WTC11 (cell line): ENCODE results near the gene GRAP2. TPM values are rescaled to one million over a fixed set of nuclear protein-coding genes. Genes with fewer than 3 reads are reported as not detected.

Experiments
- ATAC-seq: fragments of 200-7000 bp; cut with Tn5 transposase; 2 replicates; pipeline ENCODE4 v1.10.0; 2021; ENCODE audit warnings: mild to moderate bottlenecking, moderate library complexity
- CTCF ChIA-PET: fragments of 300-600 bp; sonication (Branson Sonifier 250); formaldehyde crosslinking; loops from one replicate; lab custom pipeline; 2021; ENCODE audit warnings: antibody characterized with exemption; lab: Charles Lee
- POLR2A ChIA-PET: fragments of 350-600 bp; sonication (Branson Sonifier 250); formaldehyde crosslinking; loops from one replicate; lab custom pipeline; 2021; ENCODE audit warnings: antibody characterized with exemption; lab: Charles Lee
- DNase-seq: peaks from one replicate; pipeline ENCODE4 v3.0.0; 2021; ENCODE audit warnings: low spot score
- H3K27ac Mint-ChIP-seq: 2 replicates; pipeline ENCODE4 v1.8.0; 2021; ENCODE audit warnings: mixed read lengths
- H3K27me3 Mint-ChIP-seq: 2 replicates; pipeline ENCODE4 v1.8.0; 2021; ENCODE audit warnings: low read depth, mild to moderate bottlenecking, moderate library complexity, mixed read lengths
- H3K36me3 Mint-ChIP-seq: 2 replicates; pipeline ENCODE4 v1.8.0; 2021; ENCODE audit warnings: mixed read lengths
- H3K4me1 Mint-ChIP-seq: 2 replicates; pipeline ENCODE4 v1.8.0; 2022; ENCODE audit warnings: mixed read lengths
- H3K4me3 Mint-ChIP-seq: 2 replicates; pipeline ENCODE4 v1.8.0; 2021; ENCODE audit warnings: mild to moderate bottlenecking, moderate library complexity, mixed read lengths
- H3K9me3 Mint-ChIP-seq: 2 replicates; pipeline ENCODE4 v1.8.0; 2021; ENCODE audit warnings: mixed read lengths
- CBFB ChIP-seq: sonication (generic); formaldehyde crosslinking; IDR thresholded peaks from 2 replicates; pipeline ENCODE4 v1.8.1; 2022; ENCODE audit warnings: mild to moderate bottlenecking, low read depth, missing genetic modification reagents
- CREB1 ChIP-seq: sonication (generic); formaldehyde crosslinking; IDR thresholded peaks from 2 replicates; pipeline ENCODE4 v1.8.0; 2023; ENCODE audit warnings: mild to moderate bottlenecking, missing genetic modification reagents
- E2F4 ChIP-seq: sonication (generic); formaldehyde crosslinking; IDR thresholded peaks from 2 replicates; pipeline ENCODE4 v1.8.1; 2022; ENCODE audit warnings: low read depth, mild to moderate bottlenecking, moderate library complexity, missing genetic modification reagents, borderline replicate concordance
- ELF4 ChIP-seq: sonication (generic); formaldehyde crosslinking; IDR thresholded peaks from 2 replicates; pipeline ENCODE4 v1.8.1; 2022; ENCODE audit warnings: low read depth, mild to moderate bottlenecking, moderate library complexity, missing genetic modification reagents
- FOXJ3 ChIP-seq: sonication (generic); formaldehyde crosslinking; IDR thresholded peaks from 2 replicates; pipeline ENCODE4 v1.9.0; 2021; ENCODE audit warnings: missing genetic modification reagents, mild to moderate bottlenecking, borderline replicate concordance
- GABPB1 ChIP-seq: sonication (generic); formaldehyde crosslinking; IDR thresholded peaks from 2 replicates; pipeline ENCODE4 v1.8.1; 2023; ENCODE audit warnings: mild to moderate bottlenecking, missing genetic modification reagents
- IRF2 ChIP-seq: sonication (generic); formaldehyde crosslinking; IDR thresholded peaks from 2 replicates; pipeline ENCODE4 v1.8.0; 2022; ENCODE audit warnings: low read depth, missing genetic modification reagents, borderline replicate concordance
- NFE2L1 ChIP-seq: sonication (generic); formaldehyde crosslinking; IDR thresholded peaks from 2 replicates; pipeline ENCODE4 v1.8.1; 2023; ENCODE audit warnings: missing genetic modification reagents
- PRRX2 ChIP-seq: fragments of 250-450 bp; sonication (Bioruptor Pico); IDR thresholded peaks from 2 replicates; pipeline ENCODE4 v1.8.0; 2021; ENCODE audit warnings: mild to moderate bottlenecking
- RORB ChIP-seq: fragments of 250-450 bp; sonication (Bioruptor Pico); IDR thresholded peaks from 2 replicates; pipeline ENCODE4 v1.9.0; 2021; ENCODE audit warnings: mild to moderate bottlenecking
- TEAD1 ChIP-seq: sonication (generic); formaldehyde crosslinking; IDR thresholded peaks from 2 replicates; pipeline ENCODE4 v1.8.0; 2022; ENCODE audit warnings: mild to moderate bottlenecking, missing genetic modification reagents
- TEAD4 ChIP-seq: sonication (generic); formaldehyde crosslinking; IDR thresholded peaks from 2 replicates; pipeline ENCODE4 v1.8.0; 2022; ENCODE audit warnings: mild to moderate bottlenecking, missing genetic modification reagents
- ZMAT4 ChIP-seq: fragments of 250-450 bp; sonication (Bioruptor Pico); IDR thresholded peaks from 2 replicates; pipeline ENCODE4 v1.9.0; 2021; ENCODE audit warnings: mild to moderate bottlenecking
- ZNF232 ChIP-seq: sonication (generic); formaldehyde crosslinking; IDR thresholded peaks from 2 replicates; pipeline ENCODE4 v1.8.0; 2022; ENCODE audit warnings: mild to moderate bottlenecking, missing genetic modification reagents
- ZNF396 ChIP-seq: fragments of 250-450 bp; sonication (Bioruptor Pico); IDR thresholded peaks from 2 replicates; pipeline ENCODE4 v1.8.0; 2021; ENCODE audit warnings: mild to moderate bottlenecking, moderate library complexity, borderline replicate concordance
- total RNA-seq: library from RNA; stranded (reverse); gene quantifications from 3 replicates; pipeline ENCODE4 v1.2.3, GENCODE V29; 2021
- TF ChIP-seq, protein P1 (sequence below): sonication (generic); formaldehyde crosslinking; IDR thresholded peaks from 2 replicates; pipeline ENCODE4 v1.8.1; 2022; ENCODE audit warnings: missing genetic modification reagents, borderline replicate concordance
- TF ChIP-seq, protein P2 (sequence below): fragments of 250-450 bp; sonication (Bioruptor Pico); IDR thresholded peaks from 2 replicates; pipeline ENCODE4 v1.9.0; 2021; ENCODE audit warnings: moderate library complexity, mild to moderate bottlenecking, inconsistent platforms, borderline replicate concordance
- TF ChIP-seq, protein P3 (sequence below): fragments of 250-450 bp; sonication (Bioruptor Pico); IDR thresholded peaks from 2 replicates; pipeline ENCODE4 v1.9.0; 2021; ENCODE audit warnings: mild to moderate bottlenecking
- TF ChIP-seq, protein P4 (sequence below): sonication (generic); formaldehyde crosslinking; IDR thresholded peaks from 2 replicates; pipeline ENCODE4 v1.8.1; 2022; ENCODE audit warnings: mild to moderate bottlenecking, missing genetic modification reagents, moderate library complexity, borderline replicate concordance

GRAP2 gene
- total RNA-seq, 1 experiment from 2014 or later = 0.33 TPM

GRCh38 chr22:39943953-39944872, 43.3 kb downstream of the GRAP2 start:
- POLR2A ChIA-PET = interaction anchor here (0.7 kb wide), 1 partner anchor 100 kb away, joined by 3 read pairs; no protein-coding TSS in a partner anchor
- TF ChIP-seq E2F4 (CRISPR knock-in tag) (no peak), CBFB (CRISPR knock-in tag) (no peak)

DNA sequence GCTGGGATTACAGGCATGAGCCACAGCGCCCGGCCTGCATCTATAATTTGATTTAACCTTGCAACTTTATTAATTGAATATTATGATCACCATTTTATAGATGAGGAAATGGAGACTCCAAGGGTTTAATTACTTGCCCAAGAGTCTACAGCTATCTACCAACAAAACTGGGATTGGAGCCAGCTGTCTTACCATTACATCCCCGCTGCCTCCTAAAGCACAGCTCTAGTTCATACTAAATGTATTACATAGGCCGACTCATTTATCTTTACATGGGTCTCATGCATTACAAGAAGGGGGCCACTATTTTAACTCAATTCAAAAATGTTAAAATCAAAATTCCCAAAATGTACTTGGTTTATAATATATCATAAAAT, 45.2 kb downstream of the GRAP2 start:
- Mint-ChIP-seq H3K27ac (no peak overlapping the region), H3K4me3 (no peak overlapping the region), H3K27me3 (peaks cover 6% of the 10 kb centered on the region; the same call in 1 of the 2 replicates), H3K4me1 (peaks cover 60% of the 10 kb centered on the region), H3K36me3 (no peaks in the 10 kb centered on the region), H3K9me3 (no peaks in the 10 kb centered on the region)
- TF ChIP-seq E2F4 (CRISPR knock-in tag) (no peak), TEAD4 (CRISPR knock-in tag) (no peak), NFE2L1 (no peak), PRRX2 (CRISPR knock-in tag) (no peak), ZMAT4 (CRISPR knock-in tag) (no peak), RORB (CRISPR knock-in tag) (no peak), ZNF232 (no peak), ZNF396 (CRISPR knock-in tag) (no peak), ELF4 (no peak), FOXJ3 (CRISPR knock-in tag) (no peak), IRF2 (CRISPR knock-in tag) (no peak), TEAD1 (no peak), CREB1 (CRISPR knock-in tag) (no peak), GABPB1 (CRISPR knock-in tag) (no peak)
- TF ChIP-seq, protein P1, sequence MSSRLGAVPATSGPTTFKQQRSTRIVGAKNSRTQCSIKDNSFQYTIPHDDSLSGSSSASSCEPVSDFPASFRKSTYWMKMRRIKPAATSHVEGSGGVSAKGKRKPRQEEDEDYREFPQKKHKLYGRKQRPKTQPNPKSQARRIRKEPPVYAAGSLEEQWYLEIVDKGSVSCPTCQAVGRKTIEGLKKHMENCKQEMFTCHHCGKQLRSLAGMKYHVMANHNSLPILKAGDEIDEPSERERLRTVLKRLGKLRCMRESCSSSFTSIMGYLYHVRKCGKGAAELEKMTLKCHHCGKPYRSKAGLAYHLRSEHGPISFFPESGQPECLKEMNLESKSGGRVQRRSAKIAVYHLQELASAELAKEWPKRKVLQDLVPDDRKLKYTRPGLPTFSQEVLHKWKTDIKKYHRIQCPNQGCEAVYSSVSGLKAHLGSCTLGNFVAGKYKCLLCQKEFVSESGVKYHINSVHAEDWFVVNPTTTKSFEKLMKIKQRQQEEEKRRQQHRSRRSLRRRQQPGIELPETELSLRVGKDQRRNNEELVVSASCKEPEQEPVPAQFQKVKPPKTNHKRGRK (CRISPR knock-in tag) = no peak
- TF ChIP-seq, protein P2, sequence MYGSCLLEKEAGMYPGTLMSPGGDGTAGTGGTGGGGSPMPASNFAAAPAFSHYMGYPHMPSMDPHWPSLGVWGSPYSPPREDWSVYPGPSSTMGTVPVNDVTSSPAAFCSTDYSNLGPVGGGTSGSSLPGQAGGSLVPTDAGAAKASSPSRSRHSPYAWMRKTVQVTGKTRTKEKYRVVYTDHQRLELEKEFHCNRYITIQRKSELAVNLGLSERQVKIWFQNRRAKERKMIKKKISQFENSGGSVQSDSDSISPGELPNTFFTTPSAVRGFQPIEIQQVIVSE = no peak
- TF ChIP-seq, protein P3, sequence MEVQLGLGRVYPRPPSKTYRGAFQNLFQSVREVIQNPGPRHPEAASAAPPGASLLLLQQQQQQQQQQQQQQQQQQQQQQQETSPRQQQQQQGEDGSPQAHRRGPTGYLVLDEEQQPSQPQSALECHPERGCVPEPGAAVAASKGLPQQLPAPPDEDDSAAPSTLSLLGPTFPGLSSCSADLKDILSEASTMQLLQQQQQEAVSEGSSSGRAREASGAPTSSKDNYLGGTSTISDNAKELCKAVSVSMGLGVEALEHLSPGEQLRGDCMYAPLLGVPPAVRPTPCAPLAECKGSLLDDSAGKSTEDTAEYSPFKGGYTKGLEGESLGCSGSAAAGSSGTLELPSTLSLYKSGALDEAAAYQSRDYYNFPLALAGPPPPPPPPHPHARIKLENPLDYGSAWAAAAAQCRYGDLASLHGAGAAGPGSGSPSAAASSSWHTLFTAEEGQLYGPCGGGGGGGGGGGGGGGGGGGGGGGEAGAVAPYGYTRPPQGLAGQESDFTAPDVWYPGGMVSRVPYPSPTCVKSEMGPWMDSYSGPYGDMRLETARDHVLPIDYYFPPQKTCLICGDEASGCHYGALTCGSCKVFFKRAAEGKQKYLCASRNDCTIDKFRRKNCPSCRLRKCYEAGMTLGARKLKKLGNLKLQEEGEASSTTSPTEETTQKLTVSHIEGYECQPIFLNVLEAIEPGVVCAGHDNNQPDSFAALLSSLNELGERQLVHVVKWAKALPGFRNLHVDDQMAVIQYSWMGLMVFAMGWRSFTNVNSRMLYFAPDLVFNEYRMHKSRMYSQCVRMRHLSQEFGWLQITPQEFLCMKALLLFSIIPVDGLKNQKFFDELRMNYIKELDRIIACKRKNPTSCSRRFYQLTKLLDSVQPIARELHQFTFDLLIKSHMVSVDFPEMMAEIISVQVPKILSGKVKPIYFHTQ (CRISPR knock-in tag) = no peak
- TF ChIP-seq, protein P4, sequence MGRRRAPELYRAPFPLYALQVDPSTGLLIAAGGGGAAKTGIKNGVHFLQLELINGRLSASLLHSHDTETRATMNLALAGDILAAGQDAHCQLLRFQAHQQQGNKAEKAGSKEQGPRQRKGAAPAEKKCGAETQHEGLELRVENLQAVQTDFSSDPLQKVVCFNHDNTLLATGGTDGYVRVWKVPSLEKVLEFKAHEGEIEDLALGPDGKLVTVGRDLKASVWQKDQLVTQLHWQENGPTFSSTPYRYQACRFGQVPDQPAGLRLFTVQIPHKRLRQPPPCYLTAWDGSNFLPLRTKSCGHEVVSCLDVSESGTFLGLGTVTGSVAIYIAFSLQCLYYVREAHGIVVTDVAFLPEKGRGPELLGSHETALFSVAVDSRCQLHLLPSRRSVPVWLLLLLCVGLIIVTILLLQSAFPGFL = no peak
- ATAC-seq (no peak), DNase-seq (no peak)
- CTCF ChIA-PET = interaction anchor here (1.4 to 5.1 kb wide), 2 partner anchors 12 to 79 kb away, joined by 7 to 68 read pairs; no protein-coding TSS in a partner anchor
- POLR2A ChIA-PET = interaction anchor here (0.5 kb wide), 1 partner anchor 38 kb away, joined by 5 read pairs; no protein-coding TSS in a partner anchor

More at GRCh38 chr22:39943953-39944872, 43.3 kb downstream of the GRAP2 start:
- no peak for DNase-seq
- H3K4me3 Mint-ChIP-seq = no peak overlapping the region
- no peaks in the 10 kb centered on the region for H3K36me3 Mint-ChIP-seq
- CTCF ChIA-PET = interaction anchor here (0.6 to 5.1 kb wide), 16 partner anchors 9 to 402 kb away, joined by 3 to 68 read pairs (median 5); partner anchors contain the start of gene ADSL
- peaks cover 6% of the 10 kb centered on the region; the same call in 1 of the 2 replicates for H3K27me3 Mint-ChIP-seq
- peaks cover 75% of the 10 kb centered on the region for H3K4me1 Mint-ChIP-seq
- H3K9me3 Mint-ChIP-seq = no peaks in the 10 kb centered on the region
- no peak overlapping the region for H3K27ac Mint-ChIP-seq
- ATAC-seq = no peak
